Limb (tissue), 2 donors: ENCODE measurements around the gene PRICKLE2.
A peak's percentile ranks its signal among the peaks of the same experiment; 100 is the strongest.

Experiments used
- DNase-seq, 2 donors: peaks; one replicate each; pipeline ENCODE4 v3.0.0-alpha.2; 2016; ENCODE audit errors: extremely low spot score in 2 of 2

The PRICKLE2 gene

DNA sequence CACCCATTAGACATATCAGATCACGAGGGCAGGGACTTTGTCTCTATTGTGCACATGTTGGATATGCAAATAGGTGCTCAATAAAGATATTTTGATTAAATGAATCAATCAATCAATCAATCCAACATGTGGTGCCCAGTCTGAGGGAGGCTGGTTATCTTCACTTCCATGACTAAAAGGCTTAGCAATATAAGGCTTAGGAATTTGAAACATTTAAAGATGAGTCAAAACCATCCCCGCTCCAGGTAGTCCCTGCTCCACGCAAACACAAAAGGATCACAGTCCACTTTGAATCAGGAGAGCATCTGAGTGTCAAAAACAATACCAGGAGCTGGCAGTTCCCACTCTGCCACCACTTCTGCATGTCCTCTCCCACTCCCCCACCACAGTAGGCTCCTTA is 25.8 kb upstream of the PRICKLE2 start:
- no peak for DNase-seq

DNA sequence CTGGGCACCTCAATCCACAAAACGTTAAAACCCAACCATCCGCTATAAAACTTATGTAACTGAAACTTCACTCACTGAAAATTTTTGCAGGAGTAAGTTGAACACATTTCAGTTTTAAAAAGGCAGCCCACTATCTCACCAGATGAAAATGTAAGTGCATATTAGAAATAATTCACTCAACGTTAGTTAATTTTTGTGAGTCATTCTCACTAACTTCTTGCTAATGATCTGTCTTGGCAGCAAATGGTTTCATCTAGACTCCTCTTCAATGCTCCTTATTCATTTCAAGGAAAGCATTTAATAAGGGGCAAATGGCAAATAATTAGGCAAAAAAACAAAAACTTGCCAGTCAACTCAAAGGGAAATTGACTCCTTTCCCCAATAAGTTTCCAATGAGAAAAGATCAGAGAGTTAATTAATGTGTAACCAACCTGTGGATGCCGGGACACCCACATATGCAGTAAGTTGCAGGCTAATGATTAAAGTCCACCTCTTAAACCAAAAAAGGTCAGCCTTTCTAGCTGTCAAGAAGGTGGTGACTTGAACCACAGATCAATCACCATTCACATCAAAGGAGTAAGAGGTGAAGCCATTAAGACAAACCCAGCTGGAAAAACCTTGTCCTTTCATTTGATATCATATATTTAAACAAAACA is 22.9 kb upstream of the PRICKLE2 start:
- no peak for DNase-seq

DNA sequence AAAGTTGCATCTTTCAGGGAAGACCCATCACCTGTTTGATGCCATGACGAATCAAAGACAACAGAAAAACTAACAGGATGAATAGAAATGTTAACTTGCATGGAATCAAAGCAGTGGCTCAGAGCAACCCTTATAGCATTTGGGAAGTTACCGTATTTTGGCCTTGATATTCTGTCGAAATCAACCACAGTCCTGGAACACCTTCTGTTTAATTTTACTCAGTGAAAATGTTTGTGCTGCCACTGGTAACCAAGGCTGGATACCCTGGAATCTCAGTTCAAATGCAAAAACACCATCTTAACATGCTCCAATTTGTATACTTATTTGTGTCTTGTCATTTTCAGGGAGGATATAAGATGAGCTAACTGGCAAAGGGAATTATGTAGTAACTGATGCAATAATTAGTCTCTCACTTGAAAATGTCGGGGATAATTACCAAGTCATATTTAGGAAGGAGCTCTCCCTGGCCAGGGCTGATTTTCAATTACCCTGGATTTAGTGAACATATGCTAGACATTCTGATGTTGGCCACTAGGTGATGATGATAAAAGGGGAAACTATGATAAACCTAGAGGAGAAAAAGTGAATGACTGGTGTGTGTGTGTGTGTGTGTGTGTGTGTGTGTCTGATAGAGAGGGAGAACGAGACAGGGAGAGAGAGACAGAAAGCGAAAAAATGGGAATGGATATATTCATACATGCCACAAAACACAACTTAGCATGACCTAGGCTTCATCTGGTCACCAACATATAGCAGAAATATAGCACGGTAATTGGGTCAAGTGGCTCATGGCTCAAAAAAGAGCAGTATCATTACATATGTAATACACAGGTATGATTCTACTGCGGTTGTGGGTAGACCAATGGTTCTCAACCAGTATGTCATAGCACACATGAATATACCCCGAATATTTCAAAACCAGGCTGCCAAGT is 19.0 kb upstream of the PRICKLE2 start:
- no peak for DNase-seq

DNA sequence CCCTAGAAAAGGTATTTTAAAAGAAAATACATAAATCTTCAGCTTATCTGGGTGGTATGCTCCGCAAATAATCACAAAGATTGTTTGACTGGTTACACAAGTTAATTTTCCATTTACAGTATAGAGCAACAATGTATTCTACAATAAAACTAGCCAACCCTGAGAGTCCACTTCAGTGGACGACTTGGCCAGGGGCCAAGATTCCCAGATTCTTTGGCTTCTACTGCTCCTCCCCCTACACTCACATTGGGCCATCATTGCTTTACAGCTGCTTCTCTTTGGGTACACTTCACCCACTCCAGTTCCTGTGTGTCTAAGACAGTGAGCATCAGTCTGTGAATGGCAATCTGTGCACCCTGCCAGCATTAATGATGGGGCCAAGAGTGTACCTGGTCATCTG is 17.2 kb upstream of the PRICKLE2 start:
- no peak for DNase-seq

DNA sequence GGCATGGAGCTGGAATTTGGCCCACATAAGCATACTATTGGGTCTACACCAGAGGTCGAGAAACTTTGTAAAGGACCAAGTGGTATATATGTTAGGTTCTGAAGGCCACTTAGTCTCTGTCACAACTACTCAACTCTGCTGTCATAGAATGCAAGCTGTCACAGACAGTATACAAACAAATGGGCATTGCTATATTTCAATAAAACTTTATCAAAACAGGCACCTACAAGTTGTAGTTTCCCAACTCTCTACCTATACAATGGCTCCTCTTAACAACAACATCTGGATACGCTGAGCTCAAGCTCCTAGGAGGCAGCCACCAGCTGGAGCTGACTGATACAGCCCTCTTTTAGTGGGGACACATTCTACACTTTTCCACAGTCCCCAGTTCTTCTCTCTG is 15.7 kb upstream of the PRICKLE2 start:
- no peak for DNase-seq

DNA sequence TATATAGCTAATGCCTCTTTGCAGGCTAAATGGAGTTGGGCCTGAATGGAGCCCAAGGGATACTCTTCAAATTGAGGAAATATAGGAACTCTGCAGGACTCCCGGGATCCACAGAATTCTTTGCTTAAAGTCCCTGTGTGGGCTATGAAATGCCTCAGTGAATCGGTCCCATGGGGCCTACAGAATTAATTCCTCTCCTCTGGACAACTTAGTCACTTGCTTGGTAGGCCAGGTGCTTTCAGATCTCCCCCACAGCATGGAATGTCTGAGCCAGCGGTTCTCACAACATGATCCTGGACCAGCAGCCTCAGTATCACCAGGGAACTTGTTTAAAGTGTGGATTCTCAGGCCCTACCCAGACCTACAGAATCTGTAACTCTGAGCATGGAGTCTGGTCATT is 15.1 kb upstream of the PRICKLE2 start:
- DNase-seq = no peak

DNA sequence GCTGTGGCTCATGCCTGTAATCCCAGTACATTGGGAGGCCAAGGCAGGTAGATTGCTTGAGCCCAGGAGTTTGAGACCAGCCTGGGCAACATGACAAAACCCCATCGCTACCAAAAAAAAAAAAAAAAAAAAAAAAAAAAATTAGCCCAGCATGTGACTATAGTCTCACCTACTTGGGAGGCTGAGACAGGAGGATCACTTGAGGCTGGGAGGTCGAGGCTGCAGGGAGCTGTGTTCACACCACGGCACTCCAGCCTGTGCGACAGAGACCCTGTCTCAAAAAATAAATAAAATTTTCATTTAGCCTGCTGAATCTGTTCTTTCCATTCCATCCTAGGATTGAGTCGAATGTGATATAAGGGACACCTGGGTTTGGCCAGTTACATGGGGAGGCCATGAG is 14.6 kb upstream of the PRICKLE2 start:
- DNase-seq = no peak

DNA sequence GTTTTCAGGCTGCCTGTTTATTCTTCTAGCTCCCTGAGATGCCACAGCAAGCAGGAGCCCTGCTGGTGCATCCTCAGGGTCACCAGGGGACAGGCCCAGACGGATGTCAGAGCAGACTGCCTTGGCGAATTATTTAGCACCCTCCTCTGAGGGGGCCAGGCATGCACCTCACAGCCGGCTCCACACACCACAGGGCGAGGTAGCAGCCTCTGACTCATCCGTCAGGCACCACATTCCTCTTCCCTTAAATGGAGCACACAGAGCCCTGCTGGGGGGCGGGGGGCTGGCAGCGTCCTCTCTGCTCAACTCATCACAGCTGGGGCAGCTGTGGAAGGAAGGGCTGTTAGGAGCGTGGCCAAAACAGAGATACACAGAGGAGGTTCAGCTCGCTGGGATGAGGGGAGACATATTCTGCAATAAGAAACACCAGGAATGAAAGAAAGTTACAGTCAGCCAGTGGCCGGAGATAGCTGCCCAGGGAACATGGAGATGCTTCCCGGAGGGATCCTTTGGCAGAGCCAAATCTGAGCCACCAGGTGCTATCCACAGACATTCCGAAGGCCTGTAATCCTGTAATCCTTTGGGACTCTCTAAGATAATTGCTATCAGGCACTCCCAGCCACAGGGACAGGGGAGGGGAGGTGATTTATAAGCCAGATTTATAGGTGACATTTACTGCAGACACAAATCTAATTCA is 13.9 kb upstream of the PRICKLE2 start:
- peak; percentile 80 for DNase-seq

DNA sequence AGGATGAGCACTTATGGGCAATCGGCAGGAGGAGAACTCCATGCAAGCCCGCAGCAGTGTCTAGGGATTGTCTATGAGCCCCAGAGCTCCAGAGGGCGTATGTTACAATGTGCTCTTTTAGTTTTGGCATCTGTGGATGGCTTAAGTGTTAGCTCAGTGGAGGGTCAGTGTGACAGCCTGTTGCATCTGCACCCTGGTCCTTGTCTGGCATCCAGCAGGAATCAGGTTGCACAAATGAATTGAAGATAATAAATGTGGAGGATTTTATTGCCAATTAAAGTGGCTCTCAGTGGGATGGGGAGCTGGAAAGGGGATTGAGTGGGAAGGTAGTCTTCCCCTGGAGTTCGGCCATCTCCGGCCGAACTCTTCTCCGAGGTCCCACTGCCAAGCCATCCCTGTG is 11.8 kb upstream of the PRICKLE2 start:
- no peak for DNase-seq

DNA sequence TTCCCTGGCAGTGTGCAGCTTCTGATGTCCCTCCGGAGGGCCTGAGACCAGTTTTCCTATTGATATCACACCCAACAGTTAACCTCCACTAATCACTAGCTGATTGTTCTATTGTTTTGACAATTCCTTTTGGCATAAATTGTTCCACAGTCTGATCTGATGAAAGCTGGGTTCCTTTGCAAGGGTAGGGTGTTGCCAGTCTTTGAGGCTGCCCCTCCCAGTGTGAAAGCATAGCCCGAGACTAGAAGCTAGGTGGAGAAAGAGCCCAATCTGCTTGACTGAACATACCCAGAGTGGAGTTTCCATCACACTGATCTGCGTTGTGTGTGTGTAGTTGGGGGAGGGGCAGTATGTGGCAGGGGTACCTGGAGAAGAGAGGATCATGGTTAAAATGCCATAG is 10.3 kb upstream of the PRICKLE2 start:
- no peak for DNase-seq

DNA sequence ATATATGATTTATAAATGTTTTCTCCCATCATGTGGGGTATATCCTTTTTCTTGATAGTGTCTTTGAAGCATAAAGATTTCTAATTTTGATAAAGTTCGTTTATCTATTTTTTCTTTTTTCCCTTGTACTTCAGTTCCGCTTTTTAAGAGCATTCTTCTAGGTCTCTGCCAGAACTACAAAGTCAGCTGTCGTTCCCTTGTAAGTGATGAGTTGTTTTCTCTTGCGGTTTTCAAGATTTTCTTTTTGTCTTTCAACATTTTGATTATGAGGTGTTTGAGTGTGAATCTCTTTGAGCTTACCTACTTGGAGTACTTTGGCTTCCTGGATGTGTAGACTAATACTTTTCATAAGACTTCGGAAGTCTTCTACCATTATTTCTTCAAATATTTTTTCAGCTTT is 9.3 kb upstream of the PRICKLE2 start:
- no peak for DNase-seq

DNA sequence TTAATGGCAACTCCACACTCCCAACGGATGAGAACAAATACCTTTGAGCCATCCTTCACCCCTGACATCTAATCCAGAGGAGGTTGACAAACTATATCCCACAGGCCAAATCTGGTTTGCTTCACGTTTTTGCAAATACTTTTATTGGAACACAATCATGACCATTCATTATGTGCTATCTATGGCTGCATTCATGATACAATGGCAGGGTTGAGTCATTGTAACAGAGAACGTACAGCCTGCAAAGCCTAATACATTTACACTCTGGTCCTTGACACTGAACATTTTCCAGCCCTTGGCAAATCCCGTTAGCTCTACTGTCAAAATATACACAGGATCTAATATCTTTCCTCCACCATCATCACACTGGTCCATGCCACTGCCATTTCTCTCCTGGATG is 7.6 kb upstream of the PRICKLE2 start:
- DNase-seq = no peak

DNA sequence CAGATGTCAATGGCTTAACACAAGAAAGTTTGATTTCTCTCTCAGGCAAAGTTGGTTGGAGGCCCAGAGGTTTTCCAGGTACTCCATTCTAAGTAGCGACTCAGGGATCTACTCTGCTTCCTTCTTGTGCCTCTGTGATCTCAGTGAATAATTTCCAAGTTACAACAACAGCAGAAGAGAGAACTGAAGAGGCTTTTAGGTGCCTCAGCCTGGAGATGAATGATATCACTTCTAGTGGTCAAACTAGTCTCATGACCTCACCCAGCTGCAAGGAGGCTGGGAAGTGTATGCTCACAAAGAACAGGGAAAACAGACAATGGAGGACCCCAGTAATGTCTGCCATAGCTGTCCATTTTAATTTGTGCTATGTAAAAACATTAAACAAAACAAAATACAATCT is 4.6 kb upstream of the PRICKLE2 start:
- DNase-seq = no peak

DNA sequence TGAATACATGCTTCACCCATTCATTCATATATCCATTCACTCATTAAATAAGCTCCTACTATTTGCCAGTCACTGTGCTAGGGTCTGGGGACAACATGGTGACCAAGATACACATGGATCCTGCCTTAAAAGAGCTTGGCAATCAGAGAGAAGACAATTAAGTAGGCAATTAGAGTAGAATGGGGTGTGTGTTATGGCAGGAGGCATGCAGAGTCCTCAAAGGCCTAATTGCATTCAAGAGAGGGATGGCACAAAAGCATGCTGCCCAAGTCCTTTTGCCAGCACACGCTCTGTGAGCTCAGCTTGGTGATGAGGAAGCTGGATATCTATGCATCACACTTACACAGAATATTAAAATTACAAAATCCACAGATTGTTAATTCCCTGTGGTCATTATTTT is 2.8 kb upstream of the PRICKLE2 start:
- DNase-seq = no peak

DNA sequence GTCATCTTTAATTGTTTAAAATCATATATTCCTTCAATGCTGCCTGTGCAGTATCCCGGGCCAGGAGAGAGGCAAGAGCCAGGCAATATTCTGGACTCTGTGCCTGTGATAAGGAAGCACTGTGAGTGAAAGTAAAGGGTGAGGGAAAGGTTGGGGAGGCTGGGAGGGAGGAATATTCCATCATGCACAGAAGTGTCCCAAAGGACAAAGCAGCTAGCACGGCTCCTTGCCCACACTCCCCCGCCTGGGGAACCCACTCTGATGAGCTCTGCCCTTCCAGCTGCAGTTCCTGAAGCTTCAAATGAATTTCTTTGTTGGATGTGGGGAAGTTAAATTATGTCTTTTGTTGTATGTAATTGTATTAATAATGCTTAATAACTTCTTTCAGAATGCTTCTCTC is 1.5 kb upstream of the PRICKLE2 start:
- no peak for DNase-seq

DNA sequence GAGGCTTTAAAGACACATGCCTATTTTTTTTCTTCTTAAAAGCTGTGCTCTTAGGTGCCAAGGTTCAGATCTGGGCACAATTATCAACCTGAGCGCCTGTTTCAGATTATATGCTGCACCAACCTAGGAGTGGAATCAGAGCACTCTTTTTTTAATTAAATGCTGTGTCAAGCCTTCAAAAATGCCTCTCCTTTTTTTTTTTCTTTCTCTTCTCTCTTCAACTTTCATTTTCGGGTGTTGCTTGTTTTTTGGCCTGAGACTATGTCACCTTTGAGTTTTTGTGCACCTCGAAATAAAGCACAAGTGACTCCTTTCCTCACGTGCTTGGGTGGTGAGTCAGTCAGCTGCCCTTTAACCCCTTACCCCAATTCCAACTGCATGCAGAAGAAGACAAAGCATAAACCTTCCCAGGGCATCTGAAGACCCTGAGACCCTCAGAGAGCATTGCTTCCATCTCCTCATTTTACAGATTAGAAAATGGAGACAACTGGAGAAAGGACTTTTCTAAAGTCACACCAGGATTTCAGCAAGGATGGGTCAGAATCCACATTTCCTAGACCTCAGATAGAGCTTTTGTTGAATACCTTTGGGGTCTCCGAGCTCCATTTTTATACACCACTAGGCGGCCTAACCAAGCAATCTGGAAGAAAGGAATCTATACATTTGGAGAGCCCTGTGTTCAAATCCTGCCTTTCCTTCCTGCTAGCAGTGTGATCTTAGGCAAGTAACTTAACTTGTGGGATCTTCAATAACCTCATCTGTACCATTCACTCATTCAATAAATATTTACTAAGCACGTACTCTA is 631 bp upstream of the PRICKLE2 start:
- no peak for DNase-seq

DNA sequence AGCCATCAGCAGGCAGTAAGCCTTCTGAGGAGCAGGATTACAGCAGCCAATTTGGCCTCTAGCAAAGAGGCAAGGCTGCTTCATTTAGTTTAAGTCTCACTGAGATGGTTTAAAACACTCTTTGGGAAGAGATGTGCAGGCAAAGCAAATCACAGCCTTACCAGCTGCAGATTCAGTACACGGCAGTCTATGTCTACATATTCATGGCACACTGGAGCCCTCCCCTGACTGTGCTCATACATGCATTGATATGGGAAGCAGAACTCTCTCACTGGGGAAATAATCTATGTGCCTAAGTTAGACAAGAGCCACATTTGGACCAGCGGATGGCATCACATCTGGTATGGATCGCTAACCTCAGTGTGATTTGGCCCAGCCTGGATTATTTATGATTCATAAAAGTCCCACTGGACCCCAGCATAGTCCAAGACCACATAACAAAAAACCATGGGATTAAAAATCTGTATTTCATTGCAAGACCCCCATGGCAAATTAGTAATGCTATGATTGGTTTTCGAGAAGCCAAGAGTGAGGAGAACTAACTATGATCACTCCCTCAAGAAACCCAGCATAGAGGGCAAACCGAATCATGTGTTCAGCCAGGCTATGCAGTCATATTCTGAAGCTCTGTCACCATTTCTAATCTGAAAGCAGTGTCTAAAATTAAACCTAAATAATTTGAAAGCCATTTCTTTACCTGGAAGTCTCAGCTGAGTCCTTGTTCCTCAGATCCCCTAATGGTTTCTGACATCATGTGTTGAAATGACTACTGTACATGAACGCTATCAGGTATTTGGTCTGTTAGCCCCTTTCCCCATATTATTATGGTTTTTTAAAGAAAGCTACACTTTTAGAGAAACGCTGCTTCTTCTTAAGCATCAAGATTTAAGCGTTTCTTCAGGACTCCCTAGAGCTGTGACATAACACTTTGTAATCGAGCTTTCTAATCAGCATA is 1.2 kb downstream of the PRICKLE2 start:
- peak in 1 of 2 donors; percentile 71 for DNase-seq

DNA sequence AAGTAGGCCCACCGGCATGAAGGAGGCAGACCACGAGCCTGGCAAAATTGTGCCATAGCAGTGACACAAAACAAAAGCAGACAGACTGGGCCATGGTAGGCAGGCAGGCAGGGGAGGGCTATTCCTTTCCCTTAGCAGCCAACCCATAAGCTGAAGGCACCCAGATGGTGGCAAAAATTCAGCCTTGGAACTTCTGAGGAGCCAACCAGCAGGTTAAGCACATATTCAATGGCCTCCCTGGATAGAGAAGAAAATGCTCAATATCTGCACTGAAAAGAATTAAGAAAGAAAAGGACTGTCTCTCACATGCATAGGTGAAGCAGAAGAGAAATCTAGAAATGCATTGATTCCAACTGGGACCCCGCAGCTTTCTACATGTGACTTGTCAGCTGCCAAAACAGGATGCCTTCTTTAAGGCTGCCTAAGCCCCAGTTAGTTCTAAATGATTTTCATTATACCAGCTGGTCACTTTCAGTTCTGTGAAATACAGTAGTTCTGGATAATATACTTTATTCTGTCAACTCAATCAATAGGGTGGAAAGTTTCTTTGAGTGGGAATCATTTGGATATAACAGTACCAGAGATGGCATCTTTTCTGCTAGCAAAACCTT is 2.7 kb downstream of the PRICKLE2 start:
- no peak for DNase-seq

DNA sequence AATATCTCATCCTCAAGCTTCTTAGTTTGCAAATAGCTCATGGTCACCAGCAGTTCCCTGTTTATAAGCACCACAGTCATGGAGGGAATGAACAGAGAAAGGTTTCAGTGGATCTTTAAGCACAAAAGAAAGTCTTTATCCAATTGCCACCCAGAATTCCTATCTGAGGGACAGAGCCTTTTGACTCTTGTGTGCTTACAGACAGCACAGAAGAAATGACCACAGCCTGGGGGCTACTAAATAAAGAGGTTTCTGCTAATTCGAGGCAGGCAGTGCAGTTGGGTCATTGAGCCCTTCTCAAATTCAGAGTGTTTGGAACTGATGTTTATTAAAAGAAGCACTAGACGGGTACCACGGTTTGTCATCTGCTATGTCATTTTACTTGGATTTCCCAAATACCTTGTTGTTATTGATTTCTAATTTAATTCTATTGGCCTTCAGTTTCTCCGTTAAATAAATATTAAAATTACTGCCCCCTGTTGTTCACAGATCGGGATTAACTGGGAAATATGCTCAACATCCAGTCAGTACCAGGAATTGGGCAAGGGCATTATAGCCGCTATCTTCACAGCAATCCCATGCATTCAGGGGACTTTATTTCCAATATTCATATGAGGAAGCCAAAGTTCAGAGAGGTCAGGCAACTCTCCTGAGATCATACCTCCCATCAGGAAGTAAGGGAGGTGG is 3.6 kb downstream of the PRICKLE2 start:
- DNase-seq = no peak
